Body of pancreas (tissue), 4 donors: Measurements from ENCODE around the gene UBAP2.
"Not testable (repeated sequence)": the region's sequence is repeated elsewhere in the genome, so short reads cannot be mapped to it uniquely, and the experiment has no call there.

Source experiments
- POLR2A ChIP-seq, 3 donors: fragments of 450-650 bp; IDR thresholded peaks; one replicate each; pipeline ENCODE4 v1.6.1; 2016; ENCODE audit warnings: antibody characterized with exemption in 3 of 3, mild to moderate bottlenecking in 2 of 3
- TF ChIP-seq, protein P1 (sequence below), 7 experiments: fragments of 450-650 bp in 4 of 7; fragments of 200-600 bp in 3 of 7; sonication (generic) in 3 of 7; IDR thresholded peaks; one replicate each; pipeline ENCODE4 v1.5.1; 2016 to 2019; ENCODE audit warnings: antibody characterized with exemption in 7 of 7

DNA sequence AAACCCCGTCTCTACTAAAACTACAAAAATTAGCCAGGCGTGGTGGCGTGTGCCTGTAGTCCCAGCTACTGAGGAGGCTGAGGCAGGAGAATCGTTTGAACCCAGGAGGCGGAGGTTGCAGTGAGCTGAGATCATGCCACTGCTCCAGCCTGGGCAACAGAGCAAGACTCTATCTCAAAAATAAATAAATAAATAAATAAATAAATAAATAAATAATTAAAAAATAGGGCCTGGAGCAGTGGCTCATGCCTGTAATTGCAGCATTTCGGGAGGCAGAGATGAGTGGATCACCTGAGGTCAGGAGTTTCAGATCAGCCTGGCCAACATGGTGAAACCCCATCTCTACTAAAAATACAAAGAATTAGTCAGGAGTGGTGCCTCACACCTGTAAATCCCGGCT is 86.2 kb downstream of the UBAP2 start:
- not testable (repeated sequence) for TF ChIP-seq POLR2A (IDR thresholded peaks at IDR 0.05)
- TF ChIP-seq, protein P1, sequence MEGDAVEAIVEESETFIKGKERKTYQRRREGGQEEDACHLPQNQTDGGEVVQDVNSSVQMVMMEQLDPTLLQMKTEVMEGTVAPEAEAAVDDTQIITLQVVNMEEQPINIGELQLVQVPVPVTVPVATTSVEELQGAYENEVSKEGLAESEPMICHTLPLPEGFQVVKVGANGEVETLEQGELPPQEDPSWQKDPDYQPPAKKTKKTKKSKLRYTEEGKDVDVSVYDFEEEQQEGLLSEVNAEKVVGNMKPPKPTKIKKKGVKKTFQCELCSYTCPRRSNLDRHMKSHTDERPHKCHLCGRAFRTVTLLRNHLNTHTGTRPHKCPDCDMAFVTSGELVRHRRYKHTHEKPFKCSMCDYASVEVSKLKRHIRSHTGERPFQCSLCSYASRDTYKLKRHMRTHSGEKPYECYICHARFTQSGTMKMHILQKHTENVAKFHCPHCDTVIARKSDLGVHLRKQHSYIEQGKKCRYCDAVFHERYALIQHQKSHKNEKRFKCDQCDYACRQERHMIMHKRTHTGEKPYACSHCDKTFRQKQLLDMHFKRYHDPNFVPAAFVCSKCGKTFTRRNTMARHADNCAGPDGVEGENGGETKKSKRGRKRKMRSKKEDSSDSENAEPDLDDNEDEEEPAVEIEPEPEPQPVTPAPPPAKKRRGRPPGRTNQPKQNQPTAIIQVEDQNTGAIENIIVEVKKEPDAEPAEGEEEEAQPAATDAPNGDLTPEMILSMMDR (IDR thresholded peaks at IDR 0.05) = not testable (repeated sequence)
